HG03520 (cell line): ENCODE data around the gene GLI3.

Experiments used
- ATAC-seq: cut with Tn5 transposase; IDR thresholded peaks from one replicate; pipeline ENCODE4 v1.9.1; 2021; ENCODE audit warnings: mild to moderate bottlenecking, moderate library complexity; ENCODE audit not compliant: unreplicated experiment

Gene GLI3

GRCh38 chr7:41975849-41976248, 261.2 kb downstream of the GLI3 start:
- no peak for ATAC-seq

- ATAC-seq, result no peak
Measured at GRCh38 chr7:41974870-41975557, 262.0 kb downstream of the GLI3 start.

GRCh38 chr7:41973202-41973730, 263.7 kb downstream of the GLI3 start:
- no peak for ATAC-seq

GRCh38 chr7:41972776-41973175, 264.2 kb downstream of the GLI3 start:
- no peak for ATAC-seq

GRCh38 chr7:41972270-41972669, 264.7 kb downstream of the GLI3 start:
- ATAC-seq, result no peak

- ATAC-seq, result no peak
Measured at GRCh38 chr7:41971640-41972187, 265.3 kb downstream of the GLI3 start.

- no peak for ATAC-seq
Measured at GRCh38 chr7:41970941-41971340, 266.1 kb downstream of the GLI3 start.

GRCh38 chr7:41969561-41970105, 267.4 kb downstream of the GLI3 start:
- no peak for ATAC-seq

GRCh38 chr7:41967156-41967555, 269.9 kb downstream of the GLI3 start:
- ATAC-seq, result no peak

GRCh38 chr7:41965951-41966505, 271.0 kb downstream of the GLI3 start:
- ATAC-seq, result no peak

- ATAC-seq, result no peak
Measured at GRCh38 chr7:41964849-41965745, 271.9 kb downstream of the GLI3 start.

GRCh38 chr7:41964183-41964753, 272.7 kb downstream of the GLI3 start:
- no peak for ATAC-seq

GRCh38 chr7:41956705-41957104, 280.3 kb downstream of the GLI3 start:
- no peak for ATAC-seq

GRCh38 chr7:41955893-41956675, 280.9 kb downstream of the GLI3 start:
- no peak for ATAC-seq

- ATAC-seq, result no peak
Measured at GRCh38 chr7:41955451-41955850, 281.6 kb downstream of the GLI3 start.

GRCh38 chr7:41954976-41955375, 282.0 kb downstream of the GLI3 start:
- no peak for ATAC-seq

- ATAC-seq, result no peak
Measured at GRCh38 chr7:41948503-41948902, 288.5 kb downstream of the GLI3 start.

- ATAC-seq, result peak; percentile 85
Measured at GRCh38 chr7:41943094-41943577, 293.9 kb downstream of the GLI3 start.

- ATAC-seq, result peak; percentile 7
Measured at GRCh38 chr7:41942468-41943093, 294.4 kb downstream of the GLI3 start.
